HG02840 (cell line): ENCODE measurements around the gene MEOX1.
"Not testable (repeated sequence)": the region's sequence is repeated elsewhere in the genome, so short reads cannot be mapped to it uniquely, and the experiment has no call there.

Experiments used
- ATAC-seq: cut with Tn5 transposase; IDR thresholded peaks from one replicate; pipeline ENCODE4 v1.9.1; 2021; ENCODE audit warnings: mild to moderate bottlenecking, moderate library complexity, moderate number of reproducible peaks; ENCODE audit not compliant: unreplicated experiment, low FRiP score

Gene MEOX1

GRCh38 chr17:43661699-43662412 is at the start of gene MEOX1:
Gene MEOX1, minus strand, starts transcription at chr17:43661922. Its CDS starts 388 bp downstream, at chr17:43661534.
- no peak for ATAC-seq

GRCh38 chr17:43710101-43710500 is 48.4 kb upstream of the MEOX1 start:
- no peak for ATAC-seq

GRCh38 chr17:43709210-43709609 is 47.5 kb upstream of the MEOX1 start:
- no peak for ATAC-seq

- no peak for ATAC-seq
Measured at GRCh38 chr17:43707184-43707583, 45.5 kb upstream of the MEOX1 start.

- ATAC-seq: no peak
Measured at GRCh38 chr17:43706235-43706634, 44.5 kb upstream of the MEOX1 start.

- no peak for ATAC-seq
Measured at GRCh38 chr17:43703630-43704029, 41.9 kb upstream of the MEOX1 start.

GRCh38 chr17:43702637-43703036 is 40.9 kb upstream of the MEOX1 start:
- no peak for ATAC-seq

- ATAC-seq: no peak
Measured at GRCh38 chr17:43701318-43701743, 39.6 kb upstream of the MEOX1 start.

- ATAC-seq: no peak
Measured at GRCh38 chr17:43699438-43699756, 37.7 kb upstream of the MEOX1 start.

- no peak for ATAC-seq
Measured at GRCh38 chr17:43698678-43699437, 37.1 kb upstream of the MEOX1 start.

GRCh38 chr17:43697937-43698336 is 36.2 kb upstream of the MEOX1 start:
- no peak for ATAC-seq

GRCh38 chr17:43696891-43697290 is 35.2 kb upstream of the MEOX1 start:
- no peak for ATAC-seq

- ATAC-seq: no peak
Measured at GRCh38 chr17:43695970-43696865, 34.5 kb upstream of the MEOX1 start.

GRCh38 chr17:43694081-43694870 is 32.6 kb upstream of the MEOX1 start:
- ATAC-seq: no peak

GRCh38 chr17:43691317-43691693 is 29.6 kb upstream of the MEOX1 start:
- no peak for ATAC-seq

GRCh38 chr17:43690624-43691316 is 29.0 kb upstream of the MEOX1 start:
- ATAC-seq: no peak

- no peak for ATAC-seq
Measured at GRCh38 chr17:43689814-43690213, 28.1 kb upstream of the MEOX1 start.

GRCh38 chr17:43689131-43689530 is 27.4 kb upstream of the MEOX1 start:
- no peak for ATAC-seq

- not testable (repeated sequence) for ATAC-seq
Measured at GRCh38 chr17:43686957-43687356, 25.2 kb upstream of the MEOX1 start.
